Right lobe of liver (tissue), 6 donors: ENCODE measurements around the gene PLN. TPM values are rescaled to one million over a fixed set of nuclear protein-coding genes. Genes with fewer than 3 reads are reported as not detected.
A peak's percentile ranks its signal among the peaks of the same experiment; 100 is the strongest.

Source experiments
- ATAC-seq, 4 donors: fragments of 200-7000 bp; cut with Tn5 transposase; one replicate each; pipeline ENCODE4 v1.9.1; 2020; ENCODE audit warnings: mild to moderate bottlenecking in 4 of 4, moderate library complexity in 4 of 4
- DNase-seq, 3 donors: peaks; one replicate each; pipeline ENCODE4 v3.0.0-alpha.2; 2020
- H3K27ac ChIP-seq, 3 donors: fragments of 200-600 bp; one replicate each; pipeline ENCODE4 v1.8.0; 2022
- H3K27me3 ChIP-seq, 2 donors: fragments of 200-600 bp; one replicate each; pipeline ENCODE4 v1.8.0; 2022
- H3K36me3 ChIP-seq, 4 donors: fragments of 200-600 bp; sonication (generic) in 1 of 4; one replicate each; pipeline versions ENCODE4 v1.5.1 to v1.8.0; 2017 to 2022; ENCODE audit warnings: control low read depth in 1 of 4
- H3K4me1 ChIP-seq, 4 donors: fragments of 200-600 bp; sonication (generic) in 1 of 4; one replicate each; pipeline versions ENCODE4 v1.5.1 to v1.8.0; 2017 to 2022; ENCODE audit warnings: control low read depth in 1 of 4
- H3K4me3 ChIP-seq, 3 donors: fragments of 200-600 bp; one replicate each; pipeline ENCODE4 v1.8.0; 2022
- H3K9me3 ChIP-seq, 4 donors: fragments of 200-600 bp; sonication (generic) in 1 of 4; one replicate each; pipeline versions ENCODE4 v1.5.1 to v1.8.0; 2017 to 2022; ENCODE audit warnings: control low read depth in 1 of 4
- POLR2A ChIP-seq: fragments of 450-650 bp; IDR thresholded peaks from one replicate; pipeline ENCODE4 v1.6.1; 2017; ENCODE audit warnings: antibody characterized with exemption, mild to moderate bottlenecking
- WGBS: methylation state at CpG from one replicate; pipeline ENCODE4 v1.1.6; 2018; ENCODE audit warnings: low coverage, low lambda C conversion rate; ENCODE audit not compliant: insufficient coverage; ENCODE audit errors: missing lambda C conversion rate; 5-methylcytosine and 5-hydroxymethylcytosine counted together
- intact Hi-C, 2 donors: fragments of 100-400 bp; cut with DNase I; formaldehyde crosslinking; loops; one replicate each; pipeline versions ENCODE4 v1.11.2 to v1.14.1; 2022
- total RNA-seq, 6 experiments: library from RNA; depleted of rRNA in 2 of 6; stranded (reverse); fragments of >200 nt in 2 of 6; fragmentation: NEBNext Ultra II Directional in 3 of 6; extraction: Animal tissue kit (Norgen Biotek cat#: 25700) in 3 of 6; gene quantifications; one replicate each; pipeline versions ENCODE4 v1.1.0 to v1.2.4, GENCODE V29; 2016 to 2023
- TF ChIP-seq, protein P1 (sequence below), 4 donors: fragments of 200-600 bp in 3 of 4; fragments of 450-650 bp in 1 of 4; IDR thresholded peaks; one replicate each; pipeline versions ENCODE4 v1.5.1 to v1.8.0; 2016 to 2022; ENCODE audit warnings: antibody characterized with exemption in 4 of 4, mild to moderate bottlenecking in 2 of 4
- donor health status: DM: no; HTN: yes; CAD: no.
- donor health status: DM: no; HTN: no; CAD: no.
- donor health status: DM: no; HTN: no; CAD: no.
- donor health status: DM: no; HTN: yes; CAD: no.
- donor health status: DM: no; HTN: yes; CAD: no.

PLN gene
- total RNA-seq, 6 experiments from 2014 or later, result 0.12 to 0.25 (median 0.20) TPM; not detected in 2

DNA sequence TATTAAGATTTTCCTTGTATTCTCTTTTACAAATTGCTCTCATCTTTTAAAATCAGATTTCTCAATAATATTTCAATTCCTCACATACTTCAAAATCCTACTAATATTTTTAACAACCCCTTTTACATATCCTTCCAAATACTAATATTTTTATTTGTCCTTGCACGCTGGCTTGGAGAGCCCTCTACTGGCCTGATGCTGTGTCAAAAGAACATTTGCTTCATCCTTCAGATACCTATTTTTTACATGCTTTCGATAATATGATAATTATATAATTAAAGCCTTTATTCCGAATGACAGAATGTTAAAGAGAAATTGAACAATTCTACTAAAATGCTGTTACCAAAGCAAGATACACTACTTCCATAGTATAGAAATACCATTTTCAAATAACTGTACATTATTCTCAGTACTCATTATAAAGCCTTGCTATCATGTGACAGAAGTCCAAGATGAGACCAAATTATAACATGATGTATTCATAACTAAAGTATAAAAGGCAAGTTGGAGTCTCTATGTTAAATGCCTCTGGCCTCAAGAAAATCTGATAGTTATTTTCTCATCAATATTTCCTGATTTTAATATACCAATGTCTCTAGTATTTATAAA, 39.0 kb upstream of the PLN start:
- DNase-seq (no peak), ATAC-seq (peak in 2 of 4 donors; percentile 46 to 52)
- Histone ChIP-seq H3K4me1 (no peaks in the 10 kb centered on the region), H3K36me3 (no peaks in the 10 kb centered on the region), H3K9me3 (no peaks in the 10 kb centered on the region), H3K27ac (no peak overlapping the region), H3K27me3 (no peaks in the 10 kb centered on the region), H3K4me3 (no peak overlapping the region)
- WGBS, result 27% methylated on average over 3 of the region's 3 CpGs
- TF ChIP-seq, protein P1, sequence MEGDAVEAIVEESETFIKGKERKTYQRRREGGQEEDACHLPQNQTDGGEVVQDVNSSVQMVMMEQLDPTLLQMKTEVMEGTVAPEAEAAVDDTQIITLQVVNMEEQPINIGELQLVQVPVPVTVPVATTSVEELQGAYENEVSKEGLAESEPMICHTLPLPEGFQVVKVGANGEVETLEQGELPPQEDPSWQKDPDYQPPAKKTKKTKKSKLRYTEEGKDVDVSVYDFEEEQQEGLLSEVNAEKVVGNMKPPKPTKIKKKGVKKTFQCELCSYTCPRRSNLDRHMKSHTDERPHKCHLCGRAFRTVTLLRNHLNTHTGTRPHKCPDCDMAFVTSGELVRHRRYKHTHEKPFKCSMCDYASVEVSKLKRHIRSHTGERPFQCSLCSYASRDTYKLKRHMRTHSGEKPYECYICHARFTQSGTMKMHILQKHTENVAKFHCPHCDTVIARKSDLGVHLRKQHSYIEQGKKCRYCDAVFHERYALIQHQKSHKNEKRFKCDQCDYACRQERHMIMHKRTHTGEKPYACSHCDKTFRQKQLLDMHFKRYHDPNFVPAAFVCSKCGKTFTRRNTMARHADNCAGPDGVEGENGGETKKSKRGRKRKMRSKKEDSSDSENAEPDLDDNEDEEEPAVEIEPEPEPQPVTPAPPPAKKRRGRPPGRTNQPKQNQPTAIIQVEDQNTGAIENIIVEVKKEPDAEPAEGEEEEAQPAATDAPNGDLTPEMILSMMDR (IDR thresholded peaks at IDR 0.05), result peak; percentile 61 to 68 (median 64)
- no peak for TF ChIP-seq POLR2A
- intact Hi-C loops, result no loop called here

DNA sequence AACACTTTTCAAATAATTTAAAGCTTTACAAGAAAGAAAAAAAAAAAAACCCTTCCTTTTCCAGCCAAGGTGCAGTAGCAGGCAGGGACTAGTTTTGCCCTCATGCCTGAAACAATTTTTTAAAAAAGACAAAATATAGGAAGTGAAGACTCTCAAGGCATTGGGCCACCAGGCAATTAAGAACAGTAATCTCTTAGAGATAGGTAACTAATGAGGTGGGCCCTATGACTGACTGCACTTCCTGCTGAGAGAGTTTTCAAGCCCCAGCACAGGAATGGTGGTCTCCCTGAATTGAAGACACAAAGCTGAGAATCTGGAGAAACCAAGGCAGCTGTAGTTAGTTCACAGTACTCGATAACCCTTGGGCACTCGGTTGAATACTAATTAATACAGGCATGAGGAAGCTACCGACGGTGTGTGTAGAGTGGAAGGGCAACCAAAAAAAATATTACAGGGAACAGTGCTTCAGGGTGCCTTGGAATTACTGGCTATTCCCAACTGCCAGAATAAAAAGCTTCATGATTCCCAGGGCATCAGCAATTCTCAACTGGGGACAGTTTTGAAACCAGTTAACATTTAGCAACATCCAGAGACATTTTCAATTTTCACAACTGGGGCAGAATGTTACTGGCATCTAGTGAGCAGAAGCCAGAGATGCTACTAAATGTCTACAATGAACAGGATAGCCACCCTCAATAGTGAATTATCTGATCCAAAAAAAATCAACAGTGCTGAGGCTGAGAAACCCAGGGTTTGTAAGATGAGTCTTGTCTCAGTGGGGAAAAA, 36.0 kb upstream of the PLN start:
- Histone ChIP-seq H3K36me3 (no peaks in the 10 kb centered on the region), H3K4me1 (no peaks in the 10 kb centered on the region), H3K27ac (no peak overlapping the region), H3K9me3 (no peaks in the 10 kb centered on the region), H3K4me3 (no peak overlapping the region), H3K27me3 (no peaks in the 10 kb centered on the region)
- intact Hi-C loops, result no loop called here
- ATAC-seq, result no peak
- no peak for DNase-seq
- TF ChIP-seq POLR2A, result no peak
- TF ChIP-seq, protein P1 (IDR thresholded peaks at IDR 0.05), result no peak
- 85% methylated on average over 4 of the region's 4 CpGs for WGBS

DNA sequence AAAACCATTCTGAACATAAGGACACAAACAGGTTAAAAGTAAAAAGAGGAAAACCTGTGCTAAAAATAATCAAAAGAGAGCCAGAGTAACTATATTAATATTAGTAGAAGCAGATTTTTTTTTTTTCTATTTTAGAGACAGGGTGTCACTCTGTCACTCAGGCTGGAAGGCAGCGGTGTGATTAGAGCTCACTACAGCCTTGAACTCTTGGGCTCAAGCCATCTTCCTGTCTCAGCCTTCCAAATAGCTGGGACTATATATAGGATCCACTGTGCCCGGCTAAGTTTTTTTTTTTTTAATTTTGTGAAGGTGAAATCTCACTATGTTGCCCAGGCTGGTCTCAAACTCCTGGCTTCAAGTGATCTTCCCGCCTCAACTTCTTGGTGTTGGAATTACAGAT, 33.4 kb upstream of the PLN start:
- TF ChIP-seq POLR2A, result no peak
- TF ChIP-seq, protein P1 (IDR thresholded peaks at IDR 0.05), result no peak
- WGBS, result 69% methylated on average over 3 of the region's 3 CpGs
- H3K27me3 ChIP-seq, result no peaks in the 10 kb centered on the region
- no peaks in the 10 kb centered on the region for H3K36me3 ChIP-seq
- intact Hi-C loops, result no loop called here
- no peak overlapping the region for H3K4me3 ChIP-seq
- ATAC-seq, result peak in 2 of 4 donors; percentile 30 to 39
- no peaks in the 10 kb centered on the region for H3K9me3 ChIP-seq
- H3K27ac ChIP-seq, result no peak overlapping the region
- DNase-seq, result no peak
- no peaks in the 10 kb centered on the region for H3K4me1 ChIP-seq

DNA sequence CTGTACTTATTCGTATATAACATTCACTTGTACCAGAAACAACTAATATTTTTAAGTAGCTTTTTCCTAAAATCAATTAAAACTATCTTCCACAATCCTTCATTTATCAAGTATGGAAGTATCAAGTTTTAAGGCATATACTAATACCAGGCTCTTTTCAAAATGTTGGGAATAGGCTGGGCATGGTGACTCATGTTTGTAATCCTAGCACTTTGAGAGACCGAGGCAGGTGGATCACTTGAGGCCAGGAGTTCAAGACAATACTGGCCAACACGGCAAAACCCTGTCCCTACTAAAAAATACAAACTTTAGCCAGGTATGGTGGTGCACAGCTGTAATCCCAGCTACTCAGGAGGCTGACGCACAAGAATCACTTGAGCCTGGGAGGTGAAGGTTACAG, 25.7 kb upstream of the PLN start:
- H3K36me3 ChIP-seq, result no peaks in the 10 kb centered on the region
- intact Hi-C loops, result no loop called here
- 99% methylated on average over 4 of the region's 4 CpGs for WGBS
- TF ChIP-seq, protein P1 (IDR thresholded peaks at IDR 0.05), result no peak
- H3K9me3 ChIP-seq, result no peaks in the 10 kb centered on the region
- no peak for ATAC-seq
- no peaks in the 10 kb centered on the region for H3K27me3 ChIP-seq
- no peak for DNase-seq
- no peak overlapping the region for H3K27ac ChIP-seq
- no peaks in the 10 kb centered on the region for H3K4me1 ChIP-seq
- no peak overlapping the region for H3K4me3 ChIP-seq
